Vagina (tissue), 2 donors: ENCODE results near the gene HTN3.
"Not testable (repeated sequence)": the region's sequence is repeated elsewhere in the genome, so short reads cannot be mapped to it uniquely, and the experiment has no call there.

Source experiments
- CTCF ChIP-seq, 3 experiments: fragments of 450-650 bp in 2 of 3; fragments of 200-600 bp in 1 of 3; sonication (generic) in 1 of 3; IDR thresholded peaks; one replicate each; pipeline ENCODE4 v1.5.1; 2017 to 2019; ENCODE audit warnings: antibody characterized with exemption in 3 of 3, mild to moderate bottlenecking in 2 of 3, moderate library complexity in 2 of 3
- POLR2A ChIP-seq, 2 donors: fragments of 450-650 bp; IDR thresholded peaks; one replicate each; pipeline ENCODE4 v1.6.1; 2017; ENCODE audit warnings: antibody characterized with exemption in 2 of 2, mild to moderate bottlenecking in 2 of 2, moderate library complexity in 2 of 2
- POLR2AphosphoS5 ChIP-seq, 2 donors: sonication (generic); formaldehyde crosslinking; IDR thresholded peaks; one replicate each; pipeline ENCODE4 v1.9.0; 2017; ENCODE audit warnings: antibody characterized with exemption in 2 of 2, mild to moderate bottlenecking in 2 of 2, low read depth in 1 of 2; ENCODE audit not compliant: insufficient read depth in 1 of 2

- TF ChIP-seq CTCF (IDR thresholded peaks at IDR 0.05); POLR2AphosphoS5 (IDR thresholded peaks at IDR 0.05; ENCODE audit: insufficient read depth in 1 of 2, low read depth in 1 of 2); POLR2A (IDR thresholded peaks at IDR 0.05): not testable (repeated sequence)
Observed at GRCh38 chr4:70056534-70056933, 28.3 kb downstream of the HTN3 start.
